AG09309 (cell line): ENCODE data around the gene FIBCD1.

Experiments
- DNase-seq: peaks from one replicate; pipeline ENCODE4 v3.0.0-alpha.2; 2010; ENCODE audit warnings: low read depth
- H3K4me3 ChIP-seq: 2 replicates; pipeline ENCODE4 v1.5.1; 2011; ENCODE audit warnings: mild to moderate bottlenecking, low read depth, low read length, moderate library complexity; ENCODE audit not compliant: control insufficient read depth
- TF ChIP-seq, protein P1 (sequence below): IDR thresholded peaks from 2 replicates; pipeline ENCODE4 v1.5.1; 2011; ENCODE audit warnings: mild to moderate bottlenecking, low read depth, low read length, inconsistent platforms; ENCODE audit not compliant: insufficient read depth, control insufficient read depth; ENCODE audit errors: missing control alignments

The FIBCD1 gene

DNA sequence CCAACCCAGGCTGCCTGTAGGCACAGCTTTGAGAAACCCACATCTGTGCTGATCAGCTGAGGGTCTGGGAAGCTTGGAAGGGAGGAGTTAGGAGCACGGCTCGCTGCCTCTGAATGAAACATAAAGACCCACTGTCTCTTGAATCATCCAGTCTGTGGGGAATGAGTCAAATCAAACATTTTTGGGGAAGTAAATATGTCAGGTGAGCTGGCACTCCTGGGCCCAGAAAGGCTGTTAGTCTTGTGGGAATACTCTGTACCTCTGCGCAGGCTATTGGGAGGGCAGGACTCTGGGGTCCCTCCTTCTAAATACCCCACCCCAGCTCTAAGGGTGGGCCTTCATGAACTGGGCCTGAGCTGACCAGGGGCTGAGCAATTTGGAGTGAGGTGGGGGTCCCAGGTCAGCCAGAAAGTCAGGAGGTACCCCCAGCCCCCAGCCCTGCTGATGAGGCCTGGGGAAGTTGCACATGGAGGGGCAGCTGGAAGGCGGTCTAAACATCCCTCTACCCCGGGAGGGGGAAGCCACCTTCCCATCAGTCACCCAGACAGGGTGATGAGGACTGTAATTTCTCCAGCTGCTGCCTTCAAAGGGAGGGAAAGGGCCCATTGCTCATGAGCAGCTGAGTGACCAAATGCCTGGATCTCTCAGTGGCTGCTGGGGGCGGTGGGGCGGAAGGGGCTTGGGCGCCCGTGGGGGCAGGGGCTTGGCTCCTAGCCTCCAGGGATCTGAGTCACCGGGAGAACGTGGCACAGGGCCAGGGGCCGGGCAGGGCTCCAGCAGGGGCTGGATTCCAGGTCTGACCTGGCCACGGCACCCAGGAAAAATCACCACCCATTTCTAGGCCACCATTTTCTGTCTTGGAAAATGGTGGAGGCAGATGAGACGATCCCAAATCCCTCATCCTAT lies 10.8 kb downstream of the FIBCD1 start:
- H3K4me3 ChIP-seq, result no peak overlapping the region
- DNase-seq, result no peak
- TF ChIP-seq, protein P1, sequence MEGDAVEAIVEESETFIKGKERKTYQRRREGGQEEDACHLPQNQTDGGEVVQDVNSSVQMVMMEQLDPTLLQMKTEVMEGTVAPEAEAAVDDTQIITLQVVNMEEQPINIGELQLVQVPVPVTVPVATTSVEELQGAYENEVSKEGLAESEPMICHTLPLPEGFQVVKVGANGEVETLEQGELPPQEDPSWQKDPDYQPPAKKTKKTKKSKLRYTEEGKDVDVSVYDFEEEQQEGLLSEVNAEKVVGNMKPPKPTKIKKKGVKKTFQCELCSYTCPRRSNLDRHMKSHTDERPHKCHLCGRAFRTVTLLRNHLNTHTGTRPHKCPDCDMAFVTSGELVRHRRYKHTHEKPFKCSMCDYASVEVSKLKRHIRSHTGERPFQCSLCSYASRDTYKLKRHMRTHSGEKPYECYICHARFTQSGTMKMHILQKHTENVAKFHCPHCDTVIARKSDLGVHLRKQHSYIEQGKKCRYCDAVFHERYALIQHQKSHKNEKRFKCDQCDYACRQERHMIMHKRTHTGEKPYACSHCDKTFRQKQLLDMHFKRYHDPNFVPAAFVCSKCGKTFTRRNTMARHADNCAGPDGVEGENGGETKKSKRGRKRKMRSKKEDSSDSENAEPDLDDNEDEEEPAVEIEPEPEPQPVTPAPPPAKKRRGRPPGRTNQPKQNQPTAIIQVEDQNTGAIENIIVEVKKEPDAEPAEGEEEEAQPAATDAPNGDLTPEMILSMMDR, result no peak

DNA sequence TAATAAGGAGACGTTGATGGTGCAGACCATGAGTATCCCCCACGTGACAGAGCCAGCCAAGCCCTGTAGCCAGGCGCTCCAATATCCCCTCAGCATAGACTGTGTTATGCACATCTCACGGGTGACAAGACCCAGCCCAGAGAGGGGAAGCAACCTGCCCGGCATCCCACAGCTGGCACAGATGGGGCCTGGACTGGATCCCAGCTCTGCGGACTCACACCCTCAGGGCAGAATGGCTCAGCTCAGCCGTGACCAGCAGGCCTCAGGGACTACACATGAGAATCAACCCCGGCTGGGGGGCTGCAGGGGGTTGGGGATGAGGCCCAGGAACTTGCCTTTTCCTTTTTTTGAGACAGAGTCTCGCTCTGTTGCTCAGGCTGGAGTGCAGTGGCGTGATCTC lies 11.7 kb downstream of the FIBCD1 start:
- H3K4me3 ChIP-seq, result no peak overlapping the region
- TF ChIP-seq, protein P1, result no peak
- DNase-seq, result no peak

DNA sequence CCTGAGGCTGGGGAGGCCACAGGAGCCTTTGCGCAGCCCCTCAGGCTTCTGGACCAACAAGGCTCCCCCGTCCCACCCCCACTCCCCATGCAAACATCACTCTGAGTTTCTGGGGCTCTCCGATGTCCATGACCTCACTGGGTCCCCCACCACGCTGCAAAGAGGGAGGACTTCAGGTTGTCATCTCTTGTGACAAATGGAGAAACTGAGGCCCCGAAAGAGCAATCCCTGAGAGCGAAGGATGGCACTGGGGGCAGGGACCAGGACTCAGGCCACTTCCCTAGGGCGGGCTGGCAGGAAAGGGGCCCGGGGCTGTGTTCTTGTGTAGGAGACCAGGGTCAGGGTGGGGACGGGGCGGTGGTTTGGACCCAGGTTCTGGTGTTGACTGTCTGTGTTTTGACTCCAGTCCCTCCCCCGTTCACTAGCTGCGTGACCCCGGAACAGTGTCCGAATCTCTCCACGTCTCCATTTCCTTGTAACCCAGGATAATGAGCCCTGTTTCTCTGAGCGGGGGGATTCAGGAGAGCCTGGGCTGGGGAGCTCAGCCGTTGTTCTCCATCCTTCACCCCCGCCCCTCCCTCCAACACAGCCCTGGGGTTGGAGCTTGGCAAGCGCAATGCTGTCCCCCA lies 13.9 kb downstream of the FIBCD1 start:
- TF ChIP-seq, protein P1, result no peak
- no peak overlapping the region for H3K4me3 ChIP-seq
- no peak for DNase-seq

DNA sequence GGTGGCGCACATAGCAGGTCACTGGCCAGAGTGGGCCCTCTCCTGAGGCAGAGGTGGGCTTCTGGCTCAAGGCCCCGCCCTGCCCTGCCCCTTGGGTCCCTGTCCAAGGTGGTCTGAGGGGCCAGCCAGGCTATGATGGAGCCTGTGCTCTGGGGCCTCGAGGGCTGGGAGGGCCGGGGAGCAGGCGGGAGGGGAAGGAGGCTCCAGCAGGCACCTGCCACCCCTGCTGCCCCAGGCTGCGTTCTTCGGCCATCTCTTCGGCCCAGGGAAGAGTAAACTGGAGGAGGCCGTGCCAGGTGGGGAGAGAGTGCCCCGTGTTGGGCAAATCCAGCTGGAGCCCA lies 14.6 kb downstream of the FIBCD1 start:
- TF ChIP-seq, protein P1, result no peak
- H3K4me3 ChIP-seq, result no peak overlapping the region
- DNase-seq, result no peak

DNA sequence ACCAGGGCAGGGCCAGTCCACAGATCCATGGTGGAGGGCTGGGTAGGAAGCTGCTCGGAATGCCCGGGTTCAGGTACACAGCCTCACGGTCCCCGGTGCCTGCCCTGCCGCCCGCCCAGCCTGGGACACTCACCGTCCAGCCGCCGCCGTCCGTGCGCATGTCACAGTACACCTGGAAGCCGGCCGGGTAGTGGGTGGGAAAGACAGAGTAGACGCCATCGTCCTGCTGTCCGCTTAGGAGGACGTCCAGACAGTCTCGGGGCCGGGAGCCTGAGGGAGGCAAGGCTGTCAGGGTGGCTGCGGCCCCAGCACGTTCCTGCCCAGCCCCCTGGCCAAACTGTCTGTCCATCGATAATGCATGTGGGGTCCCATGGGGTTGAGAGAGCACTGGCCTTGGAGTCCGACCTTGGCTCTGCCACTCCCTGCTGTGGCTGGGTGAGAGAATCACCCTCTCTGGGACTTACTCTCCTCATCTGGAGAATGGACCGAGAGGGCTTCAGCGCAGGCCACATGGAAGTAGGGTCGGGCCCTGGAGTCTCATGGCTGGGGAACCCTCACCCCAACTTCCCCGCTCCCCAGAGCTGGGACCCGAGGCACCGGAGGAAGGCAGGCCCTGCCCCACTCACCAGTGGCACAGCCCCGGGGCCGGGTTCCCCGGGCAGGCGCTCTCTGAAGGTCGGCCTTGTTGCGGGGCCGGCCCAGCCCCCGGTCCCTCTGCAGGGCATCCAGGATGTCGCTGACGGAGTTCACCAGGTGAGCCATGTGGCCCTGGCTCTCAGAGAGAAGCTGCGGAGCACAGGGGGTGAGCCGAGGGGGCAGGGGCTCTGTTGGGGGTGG lies 15.2 kb downstream of the FIBCD1 start:
- H3K4me3 ChIP-seq, result no peak overlapping the region
- TF ChIP-seq, protein P1, result no peak
- DNase-seq, result no peak

DNA sequence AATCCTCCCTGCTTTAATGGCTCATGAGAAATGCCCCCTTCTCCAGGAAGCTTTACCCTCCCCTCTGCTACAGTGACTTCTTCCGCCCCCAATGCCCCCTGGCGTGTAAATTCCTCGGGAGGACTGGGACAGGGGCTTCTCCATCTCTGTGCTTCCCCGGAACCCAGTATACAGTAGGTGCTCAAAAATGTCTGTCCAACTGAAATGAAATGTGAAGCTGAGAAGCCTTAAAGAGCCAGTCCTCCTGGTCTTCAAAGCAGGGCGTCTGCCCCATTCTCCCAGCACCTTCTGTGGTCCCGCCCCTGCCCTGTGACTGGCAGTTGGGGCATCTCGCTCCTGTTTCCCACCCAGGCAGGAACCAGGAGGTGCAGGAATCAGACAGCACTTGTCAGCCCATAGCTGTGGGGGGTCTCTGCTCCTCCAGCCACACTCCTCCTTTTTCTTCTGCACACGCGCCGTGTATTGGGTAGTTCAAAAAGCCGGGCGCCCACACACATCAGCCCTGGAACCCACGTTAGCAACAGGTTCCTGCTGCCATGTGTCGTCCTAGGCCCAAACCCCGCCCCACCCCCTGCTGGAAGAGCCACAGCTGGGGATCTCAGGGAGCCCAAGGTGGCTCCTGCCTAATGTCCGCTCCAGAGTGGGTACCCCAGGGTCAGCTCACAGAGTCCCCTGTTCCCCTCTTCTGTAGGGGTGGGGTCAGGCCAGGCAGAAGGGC lies 16.0 kb downstream of the FIBCD1 start:
- TF ChIP-seq, protein P1, result no peak
- no peak for DNase-seq
- H3K4me3 ChIP-seq, result no peak overlapping the region
